SK-N-MC (cell line): ENCODE results near the gene JAKMIP1.

Source experiments
- EZH2 ChIP-seq: fragments of 200-600 bp; sonication (generic); IDR thresholded peaks from one replicate; pipeline ENCODE4 v1.6.1; 2017; ENCODE audit warnings: antibody characterized with exemption
- POLR2AphosphoS5 ChIP-seq: IDR thresholded peaks from 2 replicates; pipeline ENCODE4 v1.6.1; 2012; ENCODE audit warnings: mild to moderate bottlenecking, low read depth, low read length, borderline replicate concordance

- TF ChIP-seq POLR2AphosphoS5: no peak
- no peak for TF ChIP-seq EZH2
These were observed 120.4 kb downstream of the JAKMIP1 start for GRCh38 chr4:6079965-6080364.
